Activated T-helper 1 cell treated with anti-CD3 and anti-CD28 coated beads, Interleukin-12 subunit alpha, Interleukin-12 subunit beta, Interleukin-2, Interleukin-4 antibody, amounts not matched to agents 30 ng/mL and 10 ng/mL and 1 ng/mL, durations not matched to agents 14 hours and 24 hours and 36 hours (primary cell): ENCODE data around the gene MSL3B.
"Not testable (repeated sequence)": the region's sequence is repeated elsewhere in the genome, so short reads cannot be mapped to it uniquely, and the experiment has no call there.

ENCODE experiments used
- DNase-seq: peaks from one replicate; pipeline ENCODE4 v3.0.0; 2021; ENCODE audit warnings: low spot score
- H3K27ac Mint-ChIP-seq: one replicate; pipeline ENCODE4 v1.8.0; 2021; ENCODE audit warnings: mild to moderate bottlenecking, mixed read lengths
- H3K27me3 Mint-ChIP-seq: one replicate; pipeline ENCODE4 v1.8.0; 2022; ENCODE audit warnings: mild to moderate bottlenecking, moderate library complexity, mixed read lengths; ENCODE audit not compliant: insufficient read depth
- H3K36me3 Mint-ChIP-seq: one replicate; pipeline ENCODE4 v1.8.0; 2021; ENCODE audit warnings: low read depth, mixed read lengths
- H3K4me1 Mint-ChIP-seq: one replicate; pipeline ENCODE4 v1.8.0; 2021; ENCODE audit warnings: low read depth, mixed read lengths
- H3K4me3 Mint-ChIP-seq: one replicate; pipeline ENCODE4 v1.8.0; 2021; ENCODE audit warnings: mild to moderate bottlenecking, moderate library complexity, mixed read lengths
- H3K9me3 Mint-ChIP-seq: one replicate; pipeline ENCODE4 v1.8.0; 2021; ENCODE audit warnings: mixed read lengths
- intact Hi-C: fragments of 100-400 bp; cut with micrococcal nuclease; formaldehyde crosslinking; loops from one replicate; pipeline ENCODE4 v1.15.1; 2024

MSL3B gene

DNA sequence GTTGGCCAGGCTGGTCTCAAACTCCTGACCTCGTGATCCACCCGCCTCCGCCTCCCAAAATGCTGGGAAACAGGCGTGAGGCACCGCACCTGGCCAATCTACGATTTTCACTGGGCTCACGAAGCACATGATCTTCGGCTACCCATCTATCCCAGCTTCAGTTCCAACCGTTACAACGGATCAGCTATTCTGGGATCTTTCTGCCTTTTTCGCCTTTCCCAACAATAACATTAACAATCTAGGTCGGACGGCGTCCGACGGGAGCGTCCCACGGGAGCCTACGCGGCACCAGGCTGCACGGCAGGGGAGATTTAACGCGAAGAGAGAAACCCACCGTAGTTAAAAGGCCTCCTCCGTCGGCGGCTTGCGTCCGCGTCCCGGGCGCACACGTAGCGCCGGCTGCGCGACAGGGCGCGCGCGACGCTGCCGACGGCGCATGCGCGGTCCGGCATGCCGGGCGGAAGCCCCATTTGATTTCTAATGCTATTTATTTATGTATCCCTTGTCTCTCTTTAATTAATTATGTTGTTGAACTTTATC, at the start of gene MSL3B:
MSL3B (minus strand) TSS at position 394 of the 540 bp plus-strand sequence.
- Mint-ChIP-seq H3K27me3 (peaks cover 27% of the 10 kb centered on the region), H3K4me1 (peaks cover 24% of the 10 kb centered on the region), H3K4me3 (peak within 1 kb of the TSS; percentile 93), H3K27ac (peak within 1 kb of the TSS; percentile 92), H3K36me3 (peaks cover 23% of the 10 kb centered on the region), H3K9me3 (peaks cover 11% of the 10 kb centered on the region)
- intact Hi-C loops, result loop anchor here (1.0 to 10.0 kb wide), 2 partner anchors 14 to 167 kb away; partner anchors contain the start of gene HJURP
- peak; percentile 55 for DNase-seq

- Mint-ChIP-seq H3K9me3 (no peaks in the 10 kb centered on the region), H3K27me3 (peaks cover 22% of the 10 kb centered on the region), H3K27ac (no peak within 1 kb of the TSS), H3K4me1 (peaks cover 7% of the 10 kb centered on the region), H3K4me3 (no peak within 1 kb of the TSS), H3K36me3 (no peaks in the 10 kb centered on the region)
- no peak for DNase-seq
- intact Hi-C loops, result no loop called here
Measured at GRCh38 chr2:233917116-233917515, 48.9 kb upstream of the MSL3B start, which contains the start of gene TRPM8. TSS of gene TRPM8 (plus strand) at chr2:233917373. CDS start at chr2:233926538, 9,165 bp downstream.

GRCh38 chr2:233915128-233915527, 46.9 kb upstream of the MSL3B start:
- H3K36me3 Mint-ChIP-seq, result no peaks in the 10 kb centered on the region
- H3K4me3 Mint-ChIP-seq, result no peak overlapping the region
- no peak for DNase-seq
- peaks cover 22% of the 10 kb centered on the region for H3K27me3 Mint-ChIP-seq
- H3K9me3 Mint-ChIP-seq, result no peaks in the 10 kb centered on the region
- intact Hi-C loops, result no loop called here
- H3K4me1 Mint-ChIP-seq, result peaks cover 5% of the 10 kb centered on the region
- no peak overlapping the region for H3K27ac Mint-ChIP-seq

GRCh38 chr2:233912691-233913423, 44.7 kb upstream of the MSL3B start:
- Mint-ChIP-seq H3K4me1 (no peaks in the 10 kb centered on the region), H3K36me3 (no peaks in the 10 kb centered on the region), H3K27me3 (peaks cover 15% of the 10 kb centered on the region), H3K4me3 (no peak overlapping the region), H3K9me3 (no peaks in the 10 kb centered on the region), H3K27ac (no peak overlapping the region)
- DNase-seq, result no peak
- intact Hi-C loops, result no loop called here

- intact Hi-C loops, result no loop called here
- no peaks in the 10 kb centered on the region for H3K9me3 Mint-ChIP-seq
- no peak for DNase-seq
- no peak overlapping the region for H3K27ac Mint-ChIP-seq
- no peak overlapping the region for H3K4me3 Mint-ChIP-seq
- H3K4me1 Mint-ChIP-seq, result no peaks in the 10 kb centered on the region
- H3K27me3 Mint-ChIP-seq, result peaks cover 2% of the 10 kb centered on the region
- no peaks in the 10 kb centered on the region for H3K36me3 Mint-ChIP-seq
Measured at GRCh38 chr2:233907627-233908026, 39.4 kb upstream of the MSL3B start.

- H3K4me1 Mint-ChIP-seq, result no peaks in the 10 kb centered on the region
- H3K27me3 Mint-ChIP-seq, result peaks cover 7% of the 10 kb centered on the region
- no peak overlapping the region for H3K4me3 Mint-ChIP-seq
- H3K27ac Mint-ChIP-seq, result no peak overlapping the region
- intact Hi-C loops, result no loop called here
- H3K36me3 Mint-ChIP-seq, result no peaks in the 10 kb centered on the region
- DNase-seq, result no peak
- no peaks in the 10 kb centered on the region for H3K9me3 Mint-ChIP-seq
Measured at GRCh38 chr2:233905945-233906344, 37.8 kb upstream of the MSL3B start.

- intact Hi-C loops, result no loop called here
- no peak for DNase-seq
- H3K27ac Mint-ChIP-seq, result no peak overlapping the region
- no peaks in the 10 kb centered on the region for H3K4me1 Mint-ChIP-seq
- no peaks in the 10 kb centered on the region for H3K9me3 Mint-ChIP-seq
- H3K27me3 Mint-ChIP-seq, result peaks cover 16% of the 10 kb centered on the region
- H3K4me3 Mint-ChIP-seq, result no peak overlapping the region
- no peaks in the 10 kb centered on the region for H3K36me3 Mint-ChIP-seq
Measured at GRCh38 chr2:233901884-233902283, 33.7 kb upstream of the MSL3B start.

GRCh38 chr2:233901367-233901766, 33.2 kb upstream of the MSL3B start:
- H3K9me3 Mint-ChIP-seq, result no peaks in the 10 kb centered on the region
- H3K4me1 Mint-ChIP-seq, result no peaks in the 10 kb centered on the region

DNA sequence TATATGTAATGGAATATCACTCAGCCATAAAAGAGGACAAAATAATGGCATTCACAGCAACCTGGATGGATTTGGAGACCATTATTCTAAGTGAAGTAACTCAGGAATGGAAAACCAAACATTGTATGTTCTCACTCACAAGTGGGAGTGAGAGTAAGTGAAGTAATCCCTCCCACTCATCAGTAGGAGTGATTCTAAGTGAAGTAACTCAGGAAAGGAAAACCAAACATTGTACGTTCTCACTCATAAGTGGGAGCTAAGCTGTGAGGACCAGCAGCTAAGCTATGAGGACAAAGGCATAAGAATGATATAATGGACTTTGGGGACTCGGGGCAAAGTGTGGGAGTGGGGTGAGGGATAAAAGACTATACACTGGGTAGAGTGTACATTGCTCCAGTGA, 28.1 kb upstream of the MSL3B start:
- H3K27me3 Mint-ChIP-seq, result peaks cover 15% of the 10 kb centered on the region
- H3K4me1 Mint-ChIP-seq, H3K36me3 Mint-ChIP-seq, DNase-seq, intact Hi-C loops, H3K4me3 Mint-ChIP-seq, H3K27ac Mint-ChIP-seq, H3K9me3 Mint-ChIP-seq: not testable (repeated sequence)

More at GRCh38 chr2:233901367-233901766, 33.2 kb upstream of the MSL3B start:
- no peak for DNase-seq
- Mint-ChIP-seq H3K27ac (no peak overlapping the region), H3K4me3 (no peak overlapping the region), H3K36me3 (no peaks in the 10 kb centered on the region), H3K27me3 (peaks cover 17% of the 10 kb centered on the region)
- intact Hi-C loops, result no loop called here

- Mint-ChIP-seq H3K9me3 (no peaks in the 10 kb centered on the region), H3K4me3 (no peak overlapping the region), H3K4me1 (no peaks in the 10 kb centered on the region), H3K27ac (no peak overlapping the region), H3K27me3 (peaks cover 10% of the 10 kb centered on the region), H3K36me3 (no peaks in the 10 kb centered on the region)
- DNase-seq, result no peak
- intact Hi-C loops, result no loop called here
Measured at GRCh38 chr2:233892793-233893192, 24.6 kb upstream of the MSL3B start.

DNA sequence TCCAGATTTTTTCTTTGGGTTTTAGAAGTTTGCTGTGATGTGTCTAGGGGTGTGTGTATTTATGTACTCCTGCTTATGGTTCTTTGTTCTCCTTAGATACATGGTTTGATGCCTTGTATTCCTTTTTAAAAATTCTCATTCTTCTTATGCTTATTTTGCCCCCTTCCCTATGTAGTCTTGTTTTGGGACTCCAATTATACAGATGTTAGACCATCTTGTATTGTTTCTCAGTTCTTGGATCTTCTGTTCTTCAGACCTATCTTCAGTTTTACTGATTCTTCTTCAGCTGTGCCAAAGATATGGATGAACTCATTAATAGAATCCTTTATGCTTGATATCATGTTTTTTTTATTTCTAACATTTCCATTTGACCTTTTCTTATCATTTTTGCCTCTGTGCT, 14.2 kb upstream of the MSL3B start:
- Mint-ChIP-seq H3K27me3 (peaks cover 18% of the 10 kb centered on the region), H3K27ac (no peak overlapping the region), H3K4me1 (no peaks in the 10 kb centered on the region), H3K9me3 (peaks cover 35% of the 10 kb centered on the region), H3K4me3 (no peak overlapping the region), H3K36me3 (peaks cover 1% of the 10 kb centered on the region)
- intact Hi-C loops, result no loop called here
- no peak for DNase-seq

- intact Hi-C loops, H3K4me1 Mint-ChIP-seq, H3K4me3 Mint-ChIP-seq, H3K27ac Mint-ChIP-seq, DNase-seq, H3K36me3 Mint-ChIP-seq: not testable (repeated sequence)
- H3K27me3 Mint-ChIP-seq, result peaks cover 37% of the 10 kb centered on the region
- peaks cover 11% of the 10 kb centered on the region for H3K9me3 Mint-ChIP-seq
Measured at GRCh38 chr2:233872125-233872524, 3.9 kb upstream of the MSL3B start.

DNA sequence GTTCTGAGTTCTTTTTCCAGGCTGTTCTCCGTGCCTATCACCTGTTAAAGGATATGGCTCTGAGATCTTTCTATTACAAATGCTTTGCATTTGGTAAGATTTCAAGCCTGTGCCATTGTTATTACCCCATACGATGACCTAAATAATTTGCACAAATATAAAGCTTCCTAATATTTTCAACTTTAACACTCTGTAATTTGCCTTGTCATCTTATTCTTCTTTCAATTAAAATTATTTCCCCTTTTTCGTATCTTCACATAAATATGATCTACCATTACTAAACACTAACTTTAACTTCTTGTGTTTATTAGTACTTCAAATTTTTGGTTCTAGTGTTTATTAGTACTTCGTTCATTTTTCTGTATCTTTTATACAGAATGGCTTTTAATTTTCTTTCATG, 3.2 kb upstream of the MSL3B start:
- H3K36me3 Mint-ChIP-seq, result peaks cover 15% of the 10 kb centered on the region
- peaks cover 37% of the 10 kb centered on the region for H3K27me3 Mint-ChIP-seq
- peaks cover 11% of the 10 kb centered on the region for H3K4me1 Mint-ChIP-seq
- no peak overlapping the region for H3K4me3 Mint-ChIP-seq
- DNase-seq, result no peak
- H3K27ac Mint-ChIP-seq, result no peak overlapping the region
- peaks cover 11% of the 10 kb centered on the region for H3K9me3 Mint-ChIP-seq
- intact Hi-C loops, result no loop called here
